ENCODE results near the gene UNK. TPM values are rescaled to one million over a fixed set of nuclear protein-coding genes. Genes with fewer than 3 reads are reported as not detected.

The UNK gene
- total RNA-seq, 1 donor, result 30.2 TPM

DNA sequence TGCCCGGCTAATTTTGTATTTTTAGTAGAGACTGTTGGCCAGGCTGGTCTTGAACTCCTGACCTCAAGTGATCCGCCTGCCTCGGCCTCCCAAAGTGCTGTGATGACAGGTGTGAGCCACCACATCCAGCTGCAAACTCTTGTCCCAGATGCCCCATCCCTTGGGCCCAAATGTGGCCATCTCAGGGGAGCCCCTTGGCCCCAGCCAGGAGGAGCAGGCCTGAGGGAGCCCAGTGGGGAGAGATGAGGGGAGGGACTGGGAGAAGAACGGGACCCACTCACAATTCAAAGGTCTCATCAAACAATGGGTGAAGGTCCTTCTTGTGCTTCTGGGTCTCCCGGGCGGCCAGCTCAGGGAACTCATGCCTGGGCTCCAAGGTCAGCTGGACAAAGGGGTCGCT is 45.1 kb downstream of the UNK start:
- TF ChIP-seq CTCF (IDR thresholded peaks at IDR 0.05; ENCODE audit: insufficient read depth, low read length), result no peak
- no peak overlapping the region for H3K4me3 ChIP-seq (ENCODE audit: low read depth, low read length)
- DNase-seq (ENCODE audit: low read depth), result no peak

GRCh38 chr17:75830164-75831031 is 45.8 kb downstream of the UNK start:
- no peak for DNase-seq (ENCODE audit: low read depth)
- TF ChIP-seq CTCF (IDR thresholded peaks at IDR 0.05; ENCODE audit: insufficient read depth, low read length), result peak; percentile 66
- no peak overlapping the region for H3K4me3 ChIP-seq (ENCODE audit: low read depth, low read length)

DNA sequence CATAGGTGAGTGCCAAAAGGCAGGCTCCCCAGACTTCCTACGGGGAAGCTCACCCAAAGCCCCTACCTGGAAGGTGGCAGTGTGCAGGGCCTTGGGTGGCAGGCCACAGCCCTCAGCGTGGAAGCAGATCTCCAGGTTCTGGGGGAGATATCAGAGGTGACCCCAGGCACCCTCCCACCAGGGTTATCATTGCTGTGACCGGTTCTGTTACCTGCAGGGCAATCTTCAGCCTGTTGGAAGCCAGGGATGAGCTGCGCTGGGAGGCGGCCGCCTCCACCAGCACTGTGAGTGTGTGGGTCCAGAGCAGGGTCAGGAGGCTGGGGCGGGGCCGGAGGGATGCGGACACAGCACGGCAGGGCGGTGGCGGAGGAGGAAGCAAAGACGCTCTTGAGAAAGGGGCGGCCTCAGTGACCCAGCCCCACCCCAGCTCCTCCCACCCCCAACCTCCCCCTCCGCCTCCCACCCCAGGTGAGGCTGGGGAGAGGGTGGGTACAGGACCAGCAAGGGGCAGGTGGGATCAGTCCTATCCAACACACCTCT is 46.5 kb downstream of the UNK start:
- no peak for DNase-seq (ENCODE audit: low read depth)
- no peak for TF ChIP-seq CTCF (IDR thresholded peaks at IDR 0.05; ENCODE audit: insufficient read depth, low read length)

DNA sequence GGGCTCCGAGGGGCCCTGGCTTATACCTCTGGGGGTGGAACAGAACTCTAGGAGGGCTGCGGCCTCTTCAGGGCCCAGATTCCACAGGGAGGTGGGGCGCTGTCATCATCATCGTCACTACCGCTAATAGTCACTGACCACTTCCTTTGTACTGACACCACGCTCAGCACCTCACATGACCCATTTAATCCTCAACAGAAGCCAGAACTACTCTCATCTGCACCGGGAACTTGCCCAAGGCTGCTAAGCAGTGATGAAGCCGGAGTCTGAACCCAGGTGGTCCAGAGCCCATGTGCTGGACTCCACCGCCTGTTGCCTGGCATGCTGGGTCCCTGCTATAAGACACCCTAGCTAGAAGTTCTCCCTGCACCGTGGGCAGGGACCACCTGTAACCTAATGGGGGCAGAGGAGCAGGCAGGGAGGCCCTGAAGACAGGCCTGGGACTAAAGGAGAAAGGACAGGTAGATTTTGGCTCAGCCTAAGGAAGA is 47.6 kb downstream of the UNK start:
- TF ChIP-seq CTCF (IDR thresholded peaks at IDR 0.05; ENCODE audit: insufficient read depth, low read length), result no peak
- no peak overlapping the region for H3K4me3 ChIP-seq (ENCODE audit: low read depth, low read length)
- peak; percentile 27 for DNase-seq (ENCODE audit: low read depth)

More for the DNA sequence above, 46.5 kb downstream of the UNK start:
- H3K4me3 ChIP-seq (ENCODE audit: low read depth, low read length), result no peak overlapping the region

- no peak for DNase-seq (ENCODE audit: low read depth)
- no peak overlapping the region for H3K4me3 ChIP-seq (ENCODE audit: low read depth, low read length)
- no peak for TF ChIP-seq CTCF (IDR thresholded peaks at IDR 0.05; ENCODE audit: insufficient read depth, low read length)
Observed at GRCh38 chr17:75832652-75833400, 48.2 kb downstream of the UNK start.

DNA sequence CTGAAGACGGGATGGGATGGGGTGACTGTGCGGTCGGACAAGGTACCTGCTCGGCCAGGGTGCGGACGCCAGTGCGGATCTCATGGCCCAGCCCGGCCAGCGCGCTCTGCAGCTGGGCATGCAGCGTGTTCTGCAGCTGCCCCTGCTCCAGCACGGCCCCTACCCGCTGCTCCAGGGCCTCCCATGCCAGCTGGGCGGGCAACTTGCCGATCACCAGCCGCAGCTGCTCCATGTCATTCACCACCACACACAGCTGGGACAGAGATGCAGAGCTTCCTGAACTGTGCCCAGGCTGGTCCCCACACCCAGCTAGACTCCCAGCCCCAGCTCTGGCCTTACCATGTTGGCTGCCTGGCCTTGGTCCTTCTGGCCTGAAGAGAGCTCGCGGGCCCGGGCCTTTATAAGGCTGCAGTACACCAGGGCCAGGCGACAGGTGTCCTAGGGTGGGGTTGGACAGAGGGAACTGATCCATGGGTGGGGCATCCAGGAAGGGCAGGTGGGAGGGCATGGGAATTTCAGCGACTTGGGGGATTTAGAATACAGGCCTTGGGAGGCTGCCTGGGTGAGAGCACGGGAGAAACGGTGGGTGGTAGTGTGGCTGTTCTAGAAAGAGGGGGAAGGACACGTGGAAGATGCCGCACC is 49.8 kb downstream of the UNK start:
- DNase-seq (ENCODE audit: low read depth), result no peak
- TF ChIP-seq CTCF (IDR thresholded peaks at IDR 0.05; ENCODE audit: insufficient read depth, low read length), result no peak
- H3K4me3 ChIP-seq (ENCODE audit: low read depth, low read length), result no peak overlapping the region

All from fibroblast of the aortic adventitia (primary cell).